ENCODE results near the gene FIBIN. TPM values are rescaled to one million over a fixed set of nuclear protein-coding genes. Genes with fewer than 3 reads are reported as not detected.

FIBIN gene
- total and polyA plus RNA-seq, 2 donors (not counting 3 experiments of a cell fraction or from before 2014, with no cell fraction given): not detected

- Histone ChIP-seq H2AFZ (ENCODE audit: low read depth, low read length) (no peak overlapping the region), H3K36me3 (ENCODE audit: control insufficient read depth in 2 of 2, extremely low read depth in 1 of 2, insufficient read depth in 2 of 2, low read length in 2 of 2) (no peaks in the 10 kb centered on the region), H3K27ac (ENCODE audit: insufficient read depth, low read depth, low read length) (no peak overlapping the region), H3K9me1 (replicated peaks; ENCODE audit: control insufficient read depth, extremely low read depth, insufficient read depth, low read length) (no peaks in the 10 kb centered on the region), H3K4me3 (replicated peaks in 1 of 3; ENCODE audit: insufficient read depth in 1 of 3, low read depth in 1 of 3, low read length in 3 of 3) (no peak overlapping the region), H3K79me2 (ENCODE audit: control insufficient read depth, insufficient read depth, low read length) (no peaks in the 10 kb centered on the region), H3K4me2 (ENCODE audit: insufficient read depth, low read length) (no peak overlapping the region), H4K20me1 (replicated peaks; ENCODE audit: control insufficient read depth, extremely low read depth, insufficient read depth, low read length) (no peaks in the 10 kb centered on the region), H3K9me3 (replicated peaks; ENCODE audit: control insufficient read depth, insufficient read depth, low read length) (no peaks in the 10 kb centered on the region), H3K4me1 (ENCODE audit: control insufficient read depth, extremely low read depth, insufficient read depth, low read length) (no peaks in the 10 kb centered on the region), H3K27me3 (ENCODE audit: control insufficient read depth in 2 of 2, insufficient read depth in 2 of 2, low read length in 2 of 2) (no peaks in the 10 kb centered on the region), H3K9ac (replicated peaks; ENCODE audit: extremely low read depth, insufficient read depth, low read length) (no peak overlapping the region)
- intact Hi-C loops (cut with micrococcal nuclease) (no loop called here), dilution Hi-C loops (cut with MboI; ENCODE audit: extremely low pct_ligation_motif_present, low sequenced_read_pairs) (no loop called here)
- ChIA-PET CTCF (interaction anchor here (0.6 kb wide), 1 partner anchor 198 kb away, joined by 3 read pairs; no protein-coding TSS in a partner anchor), POLR2A (no interaction called here)
- no peak for FAIRE-seq
- BruUV-seq (replicated peaks): no TSS peak
- TF ChIP-seq POLR2A (IDR thresholded peaks at IDR 0.05; ENCODE audit: low read depth, low read length): no peak
- no peak for TF ChIP-seq EZH2 (IDR thresholded peaks at IDR 0.05; ENCODE audit: borderline replicate concordance, low read depth, low read length, severe bottlenecking)
- no peak for TF ChIP-seq POLR2AphosphoS5 (IDR thresholded peaks at IDR 0.05; ENCODE audit: insufficient read depth, low read depth, low read length)
- TF ChIP-seq, protein P1, sequence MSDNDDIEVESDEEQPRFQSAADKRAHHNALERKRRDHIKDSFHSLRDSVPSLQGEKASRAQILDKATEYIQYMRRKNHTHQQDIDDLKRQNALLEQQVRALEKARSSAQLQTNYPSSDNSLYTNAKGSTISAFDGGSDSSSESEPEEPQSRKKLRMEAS (IDR thresholded peaks at IDR 0.05; ENCODE audit: insufficient read depth, insufficient read length): no peak
- no peak for TF ChIP-seq FOS (IDR thresholded peaks at IDR 0.05; ENCODE audit: borderline replicate concordance, insufficient read depth, low read length)
- no peak for TF ChIP-seq MYC (IDR thresholded peaks at IDR 0.05; ENCODE audit: low read depth, low read length)
- no peak for DNase-seq (ENCODE audit: low read depth, low spot score)
These were observed 47.6 kb upstream of the FIBIN start for GRCh38 chr11:26946257-26946716.

- ChIA-PET CTCF (no interaction called here), POLR2A (no interaction called here)
- DNase-seq (ENCODE audit: low read depth, low spot score) (no peak), FAIRE-seq (no peak)
- no peak overlapping the region for H3K9ac ChIP-seq (replicated peaks; ENCODE audit: extremely low read depth, insufficient read depth, low read length)
- H3K4me1 ChIP-seq (ENCODE audit: control insufficient read depth, extremely low read depth, insufficient read depth, low read length): no peaks in the 10 kb centered on the region
- no peaks in the 10 kb centered on the region for H3K36me3 ChIP-seq (ENCODE audit: control insufficient read depth in 2 of 2, extremely low read depth in 1 of 2, insufficient read depth in 2 of 2, low read length in 2 of 2)
- no peaks in the 10 kb centered on the region for H3K79me2 ChIP-seq (ENCODE audit: control insufficient read depth, insufficient read depth, low read length)
- dilution Hi-C loops (cut with MboI; ENCODE audit: extremely low pct_ligation_motif_present, low sequenced_read_pairs): no loop called here
- no peaks in the 10 kb centered on the region for H3K27me3 ChIP-seq (ENCODE audit: control insufficient read depth in 2 of 2, insufficient read depth in 2 of 2, low read length in 2 of 2)
- H3K4me3 ChIP-seq (replicated peaks in 1 of 3; ENCODE audit: insufficient read depth in 1 of 3, low read depth in 1 of 3, low read length in 3 of 3): no peak overlapping the region
- no peak overlapping the region for H3K4me2 ChIP-seq (ENCODE audit: insufficient read depth, low read length)
- no peaks in the 10 kb centered on the region for H3K9me1 ChIP-seq (replicated peaks; ENCODE audit: control insufficient read depth, extremely low read depth, insufficient read depth, low read length)
- H3K27ac ChIP-seq (ENCODE audit: insufficient read depth, low read depth, low read length): no peak overlapping the region
- no peaks in the 10 kb centered on the region for H3K9me3 ChIP-seq (replicated peaks; ENCODE audit: control insufficient read depth, insufficient read depth, low read length)
- H2AFZ ChIP-seq (ENCODE audit: low read depth, low read length): no peak overlapping the region
- intact Hi-C loops (cut with micrococcal nuclease): no loop called here
- no peaks in the 10 kb centered on the region for H4K20me1 ChIP-seq (replicated peaks; ENCODE audit: control insufficient read depth, extremely low read depth, insufficient read depth, low read length)
- BruUV-seq (replicated peaks): no TSS peak
- TF ChIP-seq POLR2A (IDR thresholded peaks at IDR 0.05; ENCODE audit: low read depth, low read length): no peak
- no peak for TF ChIP-seq MYC (IDR thresholded peaks at IDR 0.05; ENCODE audit: low read depth, low read length)
- TF ChIP-seq FOS (IDR thresholded peaks at IDR 0.05; ENCODE audit: borderline replicate concordance, insufficient read depth, low read length): no peak
- no peak for TF ChIP-seq GATA2 (IDR thresholded peaks at IDR 0.05; ENCODE audit: insufficient read depth, insufficient read length, low read depth, low read length)
- TF ChIP-seq, protein P2, sequence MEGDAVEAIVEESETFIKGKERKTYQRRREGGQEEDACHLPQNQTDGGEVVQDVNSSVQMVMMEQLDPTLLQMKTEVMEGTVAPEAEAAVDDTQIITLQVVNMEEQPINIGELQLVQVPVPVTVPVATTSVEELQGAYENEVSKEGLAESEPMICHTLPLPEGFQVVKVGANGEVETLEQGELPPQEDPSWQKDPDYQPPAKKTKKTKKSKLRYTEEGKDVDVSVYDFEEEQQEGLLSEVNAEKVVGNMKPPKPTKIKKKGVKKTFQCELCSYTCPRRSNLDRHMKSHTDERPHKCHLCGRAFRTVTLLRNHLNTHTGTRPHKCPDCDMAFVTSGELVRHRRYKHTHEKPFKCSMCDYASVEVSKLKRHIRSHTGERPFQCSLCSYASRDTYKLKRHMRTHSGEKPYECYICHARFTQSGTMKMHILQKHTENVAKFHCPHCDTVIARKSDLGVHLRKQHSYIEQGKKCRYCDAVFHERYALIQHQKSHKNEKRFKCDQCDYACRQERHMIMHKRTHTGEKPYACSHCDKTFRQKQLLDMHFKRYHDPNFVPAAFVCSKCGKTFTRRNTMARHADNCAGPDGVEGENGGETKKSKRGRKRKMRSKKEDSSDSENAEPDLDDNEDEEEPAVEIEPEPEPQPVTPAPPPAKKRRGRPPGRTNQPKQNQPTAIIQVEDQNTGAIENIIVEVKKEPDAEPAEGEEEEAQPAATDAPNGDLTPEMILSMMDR (IDR thresholded peaks at IDR 0.05; ENCODE audit: extremely low read depth in 1 of 2, insufficient read depth in 1 of 2, low read depth in 1 of 2, low read length in 2 of 2): no peak
- TF ChIP-seq, protein P1 (IDR thresholded peaks at IDR 0.05; ENCODE audit: insufficient read depth, insufficient read length): no peak
- no peak for TF ChIP-seq POLR2AphosphoS5 (IDR thresholded peaks at IDR 0.05; ENCODE audit: insufficient read depth, low read depth, low read length)
- no peak for TF ChIP-seq JUN (IDR thresholded peaks at IDR 0.05; ENCODE audit: borderline replicate concordance, insufficient read depth, insufficient read length, low read depth)
- TF ChIP-seq EZH2 (IDR thresholded peaks at IDR 0.05; ENCODE audit: borderline replicate concordance, low read depth, low read length, severe bottlenecking): no peak
These were observed 46.5 kb upstream of the FIBIN start for GRCh38 chr11:26947379-26947844.

Measured in endothelial cell of umbilical vein (primary cell).